ENCODE data around the gene MCTP1.

- no peak for TF ChIP-seq EZH2phosphoT487 (IDR thresholded peaks at IDR 0.05; ENCODE audit: insufficient read depth, low read depth)
- TF ChIP-seq EZH2 (IDR thresholded peaks at IDR 0.05; ENCODE audit: insufficient read depth, poor library complexity, severe bottlenecking) = no peak
Measured at GRCh38 chr5:94869921-94870320, 415.0 kb downstream of the MCTP1 start.

Measured in GM23248 (cell line).